ENCODE data around the gene MOB4.
"Not testable (repeated sequence)": the region's sequence is repeated elsewhere in the genome, so short reads cannot be mapped to it uniquely, and the experiment has no call there.

Gene MOB4

DNA sequence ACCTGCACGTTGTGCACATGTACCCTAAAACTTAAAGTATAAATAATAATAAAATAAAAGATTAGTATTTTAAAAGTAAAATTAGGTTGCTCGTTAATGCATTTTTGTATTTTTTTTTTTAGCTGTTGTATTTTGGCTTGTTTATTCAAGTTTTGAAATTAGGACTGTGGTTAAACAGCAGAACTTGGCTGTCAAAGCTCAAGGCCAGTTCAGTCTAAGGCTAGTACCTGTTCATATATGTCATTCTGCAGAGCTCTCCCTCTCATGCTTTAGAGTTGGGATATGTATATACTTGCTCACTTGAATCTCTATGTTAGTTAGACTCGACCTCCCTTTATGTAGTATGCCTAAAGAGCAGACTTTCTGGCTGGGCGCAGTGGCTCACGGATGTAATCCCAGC lies 32.7 kb downstream of the MOB4 start:
- Mint-ChIP-seq H3K36me3 (ENCODE audit: low read depth) (peaks cover 83% of the 10 kb centered on the region), H3K4me1 (ENCODE audit: low read depth) (peaks cover 3% of the 10 kb centered on the region), H3K27ac (peak overlapping the region; percentile 52), H3K9me3 (no peaks in the 10 kb centered on the region), H3K4me3 (no peak overlapping the region), H3K27me3 (no peaks in the 10 kb centered on the region)
- DNase-seq = no peak

DNA sequence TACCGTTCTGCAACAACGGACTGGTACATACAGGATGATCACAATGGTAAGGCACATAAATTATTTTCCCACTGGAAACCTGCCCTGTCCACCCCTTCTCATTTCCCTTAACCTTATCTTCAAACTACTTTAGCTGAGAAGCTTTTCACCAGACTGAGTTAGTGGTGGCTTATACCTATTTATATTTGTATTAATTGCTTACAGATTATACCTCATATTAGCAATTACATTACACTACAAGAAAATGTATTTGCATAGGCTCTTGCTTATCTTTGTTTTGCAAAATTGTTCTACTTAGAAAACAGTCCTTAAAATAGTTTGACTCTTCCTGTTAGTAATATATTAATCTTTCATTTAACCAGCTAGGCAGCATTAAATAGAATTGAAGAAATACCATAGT lies 35.4 kb downstream of the MOB4 start:
- not testable (repeated sequence) for H3K9me3 Mint-ChIP-seq; H3K27ac Mint-ChIP-seq; H3K4me1 Mint-ChIP-seq (ENCODE audit: low read depth); H3K27me3 Mint-ChIP-seq; DNase-seq; H3K4me3 Mint-ChIP-seq
- H3K36me3 Mint-ChIP-seq (ENCODE audit: low read depth) = peaks cover 80% of the 10 kb centered on the region

- no peak for DNase-seq
- H3K27me3 Mint-ChIP-seq = no peaks in the 10 kb centered on the region
- H3K4me1 Mint-ChIP-seq (ENCODE audit: low read depth) = no peaks in the 10 kb centered on the region
- peaks cover 65% of the 10 kb centered on the region for H3K36me3 Mint-ChIP-seq (ENCODE audit: low read depth)
- H3K27ac Mint-ChIP-seq = no peak overlapping the region
- no peak overlapping the region for H3K4me3 Mint-ChIP-seq
- no peaks in the 10 kb centered on the region for H3K9me3 Mint-ChIP-seq
Measured at GRCh38 chr2:197555467-197555866, 39.6 kb downstream of the MOB4 start.

GRCh38 chr2:197556456-197556855 lies 40.6 kb downstream of the MOB4 start:
- Mint-ChIP-seq H3K27ac (peak overlapping the region; percentile 67), H3K4me3 (no peak overlapping the region), H3K27me3 (no peaks in the 10 kb centered on the region), H3K36me3 (ENCODE audit: low read depth) (peaks cover 65% of the 10 kb centered on the region), H3K9me3 (no peaks in the 10 kb centered on the region), H3K4me1 (ENCODE audit: low read depth) (no peaks in the 10 kb centered on the region)
- no peak for DNase-seq

DNA sequence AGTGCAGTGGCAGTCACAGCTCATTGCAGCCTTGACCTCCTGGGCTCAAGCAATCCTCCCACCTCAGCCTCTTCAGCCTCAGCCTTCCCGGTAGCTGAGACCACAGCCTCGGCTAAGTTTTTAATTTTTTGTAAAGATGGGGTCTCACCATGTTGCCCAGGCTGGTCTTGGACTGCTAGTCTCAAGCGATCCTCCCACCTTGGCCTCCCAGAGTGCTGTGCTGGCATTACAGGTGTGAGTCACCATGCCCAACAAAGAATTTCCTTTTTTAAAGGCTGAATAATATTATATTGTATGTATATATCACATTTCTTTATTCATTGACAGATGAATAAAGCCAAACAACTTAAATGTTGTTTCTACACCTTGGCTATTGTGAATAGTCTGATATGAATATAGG lies 42.5 kb downstream of the MOB4 start:
- H3K27me3 Mint-ChIP-seq = no peaks in the 10 kb centered on the region
- H3K36me3 Mint-ChIP-seq (ENCODE audit: low read depth) = peaks cover 60% of the 10 kb centered on the region

GRCh38 chr2:197559681-197560080 lies 43.8 kb downstream of the MOB4 start:
- no peaks in the 10 kb centered on the region for H3K4me1 Mint-ChIP-seq (ENCODE audit: low read depth)
- peaks cover 61% of the 10 kb centered on the region for H3K36me3 Mint-ChIP-seq (ENCODE audit: low read depth)
- H3K27ac Mint-ChIP-seq = no peak overlapping the region
- DNase-seq = no peak
- H3K27me3 Mint-ChIP-seq = no peaks in the 10 kb centered on the region
- H3K9me3 Mint-ChIP-seq = no peaks in the 10 kb centered on the region
- no peak overlapping the region for H3K4me3 Mint-ChIP-seq

More for the DNA sequence above, 42.5 kb downstream of the MOB4 start:
- Mint-ChIP-seq H3K27ac (no peak overlapping the region), H3K9me3 (no peaks in the 10 kb centered on the region), H3K4me1 (ENCODE audit: low read depth) (no peaks in the 10 kb centered on the region), H3K4me3 (no peak overlapping the region)
- DNase-seq = no peak

GRCh38 chr2:197560146-197560665 lies 44.3 kb downstream of the MOB4 start:
- H3K27ac Mint-ChIP-seq = no peak overlapping the region
- no peaks in the 10 kb centered on the region for H3K27me3 Mint-ChIP-seq
- no peaks in the 10 kb centered on the region for H3K9me3 Mint-ChIP-seq
- no peak overlapping the region for H3K4me3 Mint-ChIP-seq
- H3K36me3 Mint-ChIP-seq (ENCODE audit: low read depth) = peaks cover 62% of the 10 kb centered on the region
- no peaks in the 10 kb centered on the region for H3K4me1 Mint-ChIP-seq (ENCODE audit: low read depth)
- no peak for DNase-seq

- H3K9me3 Mint-ChIP-seq = peaks cover 8% of the 10 kb centered on the region
- DNase-seq = no peak
- H3K4me1 Mint-ChIP-seq (ENCODE audit: low read depth) = no peaks in the 10 kb centered on the region
- peaks cover 32% of the 10 kb centered on the region for H3K36me3 Mint-ChIP-seq (ENCODE audit: low read depth)
- no peaks in the 10 kb centered on the region for H3K27me3 Mint-ChIP-seq
- H3K4me3 Mint-ChIP-seq = no peak overlapping the region
- H3K27ac Mint-ChIP-seq = no peak overlapping the region
Measured at GRCh38 chr2:197571627-197572271, 55.9 kb downstream of the MOB4 start.

GRCh38 chr2:197573608-197574007 lies 57.7 kb downstream of the MOB4 start:
- no peak overlapping the region for H3K27ac Mint-ChIP-seq
- DNase-seq = no peak
- no peak overlapping the region for H3K4me3 Mint-ChIP-seq
- H3K4me1 Mint-ChIP-seq (ENCODE audit: low read depth) = no peaks in the 10 kb centered on the region
- peaks cover 8% of the 10 kb centered on the region for H3K9me3 Mint-ChIP-seq
- peaks cover 28% of the 10 kb centered on the region for H3K36me3 Mint-ChIP-seq (ENCODE audit: low read depth)
- no peaks in the 10 kb centered on the region for H3K27me3 Mint-ChIP-seq

- H3K9me3 Mint-ChIP-seq = peaks cover 8% of the 10 kb centered on the region
- no peak overlapping the region for H3K27ac Mint-ChIP-seq
- no peak overlapping the region for H3K4me3 Mint-ChIP-seq
- no peaks in the 10 kb centered on the region for H3K4me1 Mint-ChIP-seq (ENCODE audit: low read depth)
- no peak for DNase-seq
- H3K36me3 Mint-ChIP-seq (ENCODE audit: low read depth) = peaks cover 26% of the 10 kb centered on the region
- no peaks in the 10 kb centered on the region for H3K27me3 Mint-ChIP-seq
Measured at GRCh38 chr2:197575987-197576386, 60.1 kb downstream of the MOB4 start.

DNA sequence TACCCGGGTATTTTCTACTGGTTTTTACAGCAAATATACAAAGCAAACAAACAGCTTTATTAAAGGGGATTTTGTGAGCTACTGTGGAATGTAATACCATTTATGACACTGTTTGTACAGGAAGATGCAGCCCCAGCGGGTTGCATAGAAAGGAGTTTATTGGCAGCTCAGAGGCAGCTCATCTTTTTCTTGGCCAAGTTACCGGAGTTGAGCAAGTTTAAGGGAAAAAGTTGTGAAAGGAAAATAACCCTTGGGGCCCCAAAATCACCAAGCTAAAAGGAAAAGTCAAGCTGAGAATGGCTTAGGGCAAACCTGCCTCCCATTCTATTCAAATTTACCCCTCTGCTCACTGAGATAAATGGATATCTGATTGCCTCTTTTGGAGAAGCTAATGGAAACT lies 60.8 kb downstream of the MOB4 start:
- Mint-ChIP-seq H3K9me3 (peaks cover 8% of the 10 kb centered on the region), H3K4me1 (ENCODE audit: low read depth) (no peaks in the 10 kb centered on the region), H3K27me3 (no peaks in the 10 kb centered on the region), H3K36me3 (ENCODE audit: low read depth) (peaks cover 26% of the 10 kb centered on the region), H3K4me3 (no peak overlapping the region), H3K27ac (no peak overlapping the region)
- no peak for DNase-seq

DNA sequence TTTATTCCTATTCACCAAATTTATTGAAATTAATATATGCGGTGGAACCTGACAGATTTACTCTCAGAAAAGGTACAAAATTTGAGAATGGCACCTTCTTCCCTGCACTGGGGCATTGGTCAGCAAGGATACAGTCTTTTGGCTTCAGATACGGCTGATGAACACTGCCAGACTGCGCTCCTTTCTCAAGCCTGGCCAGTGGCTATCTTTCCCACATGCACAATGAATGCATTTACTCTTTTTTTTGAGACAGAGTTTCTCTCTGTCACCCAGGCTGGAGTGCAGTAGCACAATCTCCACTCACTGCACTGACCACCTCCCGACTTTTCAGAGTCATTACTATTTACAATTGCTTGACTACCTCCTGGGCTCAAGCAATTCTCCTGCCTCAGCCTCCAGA lies 61.6 kb downstream of the MOB4 start:
- Mint-ChIP-seq H3K9me3 (peaks cover 8% of the 10 kb centered on the region), H3K27me3 (no peaks in the 10 kb centered on the region), H3K4me1 (ENCODE audit: low read depth) (no peaks in the 10 kb centered on the region), H3K36me3 (ENCODE audit: low read depth) (peaks cover 18% of the 10 kb centered on the region), H3K27ac (no peak overlapping the region), H3K4me3 (no peak overlapping the region)
- no peak for DNase-seq

GRCh38 chr2:197578294-197578693 lies 62.4 kb downstream of the MOB4 start:
- H3K4me3 Mint-ChIP-seq; H3K4me1 Mint-ChIP-seq (ENCODE audit: low read depth); DNase-seq; H3K27me3 Mint-ChIP-seq; H3K27ac Mint-ChIP-seq; H3K9me3 Mint-ChIP-seq: not testable (repeated sequence)
- peaks cover 11% of the 10 kb centered on the region for H3K36me3 Mint-ChIP-seq (ENCODE audit: low read depth)

DNA sequence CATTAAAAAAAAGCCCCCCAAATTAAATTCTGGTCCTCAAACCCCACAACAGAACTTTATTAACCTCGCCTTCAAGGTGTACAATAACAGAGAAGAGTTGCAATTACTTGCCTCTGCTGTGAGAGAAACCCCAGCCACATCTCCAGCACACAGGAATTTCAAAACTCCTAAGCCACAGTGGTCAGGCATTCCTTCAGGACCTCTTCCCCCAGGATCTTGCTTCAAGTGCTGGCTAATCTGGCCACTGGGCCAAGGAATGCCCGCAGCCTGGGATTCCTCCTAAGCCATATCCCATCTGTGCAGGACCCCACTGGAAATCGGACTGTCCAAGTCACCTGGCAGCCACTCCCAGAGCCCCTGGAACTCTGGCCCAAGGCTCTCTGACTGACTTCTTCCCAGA lies 64.3 kb downstream of the MOB4 start:
- not testable (repeated sequence) for DNase-seq; H3K4me1 Mint-ChIP-seq (ENCODE audit: low read depth); H3K27me3 Mint-ChIP-seq; H3K27ac Mint-ChIP-seq; H3K4me3 Mint-ChIP-seq; H3K36me3 Mint-ChIP-seq (ENCODE audit: low read depth); H3K9me3 Mint-ChIP-seq

- H3K4me1 Mint-ChIP-seq (ENCODE audit: low read depth); H3K9me3 Mint-ChIP-seq; DNase-seq; H3K27ac Mint-ChIP-seq; H3K36me3 Mint-ChIP-seq (ENCODE audit: low read depth); H3K4me3 Mint-ChIP-seq; H3K27me3 Mint-ChIP-seq: not testable (repeated sequence)
Measured at GRCh38 chr2:197587255-197587654, 71.4 kb downstream of the MOB4 start.

Measured in activated T-cell treated with anti-CD3 and anti-CD28 coated beads, Interleukin-2, amount 50 U/mL, for 24 hours (primary cell).